ENCODE results near the gene GRM1.

DNA sequence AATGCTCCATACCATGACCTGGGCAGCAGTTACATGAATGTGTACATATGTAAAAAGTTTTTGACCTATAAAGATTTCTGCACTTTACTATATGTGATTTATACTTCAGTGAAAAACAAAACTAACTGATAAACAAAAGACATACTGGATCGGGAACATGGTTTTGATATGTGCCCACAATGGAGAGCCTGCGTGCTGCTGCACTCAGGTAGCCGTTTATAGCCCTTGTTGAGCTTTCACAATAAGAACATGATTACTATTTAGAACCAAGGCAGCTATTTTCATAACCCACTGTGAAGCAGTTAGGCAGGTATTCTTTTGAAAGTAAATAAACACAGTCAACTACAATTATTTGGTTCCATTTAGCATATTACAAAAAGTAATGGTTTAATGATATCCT lies 318.8 kb downstream of the GRM1 start:
- TF ChIP-seq, protein P1, sequence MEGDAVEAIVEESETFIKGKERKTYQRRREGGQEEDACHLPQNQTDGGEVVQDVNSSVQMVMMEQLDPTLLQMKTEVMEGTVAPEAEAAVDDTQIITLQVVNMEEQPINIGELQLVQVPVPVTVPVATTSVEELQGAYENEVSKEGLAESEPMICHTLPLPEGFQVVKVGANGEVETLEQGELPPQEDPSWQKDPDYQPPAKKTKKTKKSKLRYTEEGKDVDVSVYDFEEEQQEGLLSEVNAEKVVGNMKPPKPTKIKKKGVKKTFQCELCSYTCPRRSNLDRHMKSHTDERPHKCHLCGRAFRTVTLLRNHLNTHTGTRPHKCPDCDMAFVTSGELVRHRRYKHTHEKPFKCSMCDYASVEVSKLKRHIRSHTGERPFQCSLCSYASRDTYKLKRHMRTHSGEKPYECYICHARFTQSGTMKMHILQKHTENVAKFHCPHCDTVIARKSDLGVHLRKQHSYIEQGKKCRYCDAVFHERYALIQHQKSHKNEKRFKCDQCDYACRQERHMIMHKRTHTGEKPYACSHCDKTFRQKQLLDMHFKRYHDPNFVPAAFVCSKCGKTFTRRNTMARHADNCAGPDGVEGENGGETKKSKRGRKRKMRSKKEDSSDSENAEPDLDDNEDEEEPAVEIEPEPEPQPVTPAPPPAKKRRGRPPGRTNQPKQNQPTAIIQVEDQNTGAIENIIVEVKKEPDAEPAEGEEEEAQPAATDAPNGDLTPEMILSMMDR (IDR thresholded peaks at IDR 0.05), result no peak
- TF ChIP-seq POLR2A (IDR thresholded peaks at IDR 0.05), result no peak

Measured in esophagus squamous epithelium (tissue), 4 donors.